Vagina (tissue), 2 donors: ENCODE data around the gene ACOT11. TPM values are rescaled to one million over a fixed set of nuclear protein-coding genes. Genes with fewer than 3 reads are reported as not detected.
"Not testable (repeated sequence)": the region's sequence is repeated elsewhere in the genome, so short reads cannot be mapped to it uniquely, and the experiment has no call there.

ENCODE experiments used
- DNase-seq, 2 donors: peaks; one replicate each; pipeline ENCODE4 v3.0.0-alpha.2; 2017; ENCODE audit errors: extremely low spot score in 2 of 2
- H3K27ac ChIP-seq: fragments of 200-600 bp; sonication (generic); one replicate; pipeline ENCODE4 v1.5.1; 2019
- H3K27me3 ChIP-seq: fragments of 200-600 bp; sonication (generic); one replicate; pipeline ENCODE4 v1.5.1; 2019
- H3K36me3 ChIP-seq, 2 donors: fragments of 200-600 bp; sonication (generic); one replicate each; pipeline ENCODE4 v1.5.1; 2017 to 2019
- H3K4me1 ChIP-seq: fragments of 200-600 bp; sonication (generic); one replicate; pipeline ENCODE4 v1.5.1; 2019
- H3K4me3 ChIP-seq, 2 donors: fragments of 200-600 bp; sonication (generic); 1 replicate in 1 of 2; 2 replicates in 1 of 2; pipeline ENCODE4 v1.5.1; 2016 to 2019
- H3K9me3 ChIP-seq: fragments of 200-600 bp; sonication (generic); one replicate; pipeline ENCODE4 v1.5.1; 2019
- CTCF ChIP-seq, 3 experiments: fragments of 450-650 bp in 2 of 3; fragments of 200-600 bp in 1 of 3; sonication (generic) in 1 of 3; IDR thresholded peaks; one replicate each; pipeline ENCODE4 v1.5.1; 2017 to 2019; ENCODE audit warnings: antibody characterized with exemption in 3 of 3, mild to moderate bottlenecking in 2 of 3, moderate library complexity in 2 of 3
- POLR2A ChIP-seq, 2 donors: fragments of 450-650 bp; IDR thresholded peaks; one replicate each; pipeline ENCODE4 v1.6.1; 2017; ENCODE audit warnings: antibody characterized with exemption in 2 of 2, mild to moderate bottlenecking in 2 of 2, moderate library complexity in 2 of 2
- POLR2AphosphoS5 ChIP-seq, 2 donors: sonication (generic); formaldehyde crosslinking; IDR thresholded peaks; one replicate each; pipeline ENCODE4 v1.9.0; 2017; ENCODE audit warnings: antibody characterized with exemption in 2 of 2, mild to moderate bottlenecking in 2 of 2, low read depth in 1 of 2; ENCODE audit not compliant: insufficient read depth in 1 of 2
- intact Hi-C: fragments of 100-400 bp; cut with DNase I; formaldehyde crosslinking; loops from one replicate; pipeline ENCODE4 v1.15.1; 2023
- total RNA-seq: library from RNA; depleted of rRNA; stranded (reverse); fragments of >200 nt; gene quantifications from one replicate; pipeline ENCODE4 v1.2.3, GENCODE V29; 2016

Gene ACOT11
- total RNA-seq, 1 donor from 2014 or later, result 26.0 TPM

- Histone ChIP-seq H3K27me3 (no peaks in the 10 kb centered on the region), H3K27ac (no peak overlapping the region), H3K9me3 (no peaks in the 10 kb centered on the region), H3K4me1 (no peaks in the 10 kb centered on the region), H3K36me3 (no peaks in the 10 kb centered on the region), H3K4me3 (no peak overlapping the region)
- intact Hi-C loops, result no loop called here
- no peak for DNase-seq
- TF ChIP-seq CTCF (IDR thresholded peaks at IDR 0.05) (no peak), POLR2AphosphoS5 (IDR thresholded peaks at IDR 0.05; ENCODE audit: insufficient read depth in 1 of 2, low read depth in 1 of 2) (no peak), POLR2A (IDR thresholded peaks at IDR 0.05) (no peak)
These were observed 28.3 kb upstream of the ACOT11 start for GRCh38 chr1:54519709-54520108.

GRCh38 chr1:54520631-54521321 lies 27.3 kb upstream of the ACOT11 start:
- TF ChIP-seq POLR2AphosphoS5 (IDR thresholded peaks at IDR 0.05; ENCODE audit: insufficient read depth in 1 of 2, low read depth in 1 of 2) (no peak), POLR2A (IDR thresholded peaks at IDR 0.05) (no peak), CTCF (IDR thresholded peaks at IDR 0.05) (no peak)
- H3K27me3 ChIP-seq, result no peaks in the 10 kb centered on the region
- H3K9me3 ChIP-seq, result no peaks in the 10 kb centered on the region
- H3K4me3 ChIP-seq, result no peak overlapping the region
- no peaks in the 10 kb centered on the region for H3K4me1 ChIP-seq
- no peaks in the 10 kb centered on the region for H3K36me3 ChIP-seq
- intact Hi-C loops, result no loop called here
- DNase-seq, result no peak
- H3K27ac ChIP-seq, result no peak overlapping the region

GRCh38 chr1:54526565-54526964 lies 21.5 kb upstream of the ACOT11 start:
- DNase-seq, result not testable (repeated sequence)

GRCh38 chr1:54528613-54529012 lies 19.4 kb upstream of the ACOT11 start:
- intact Hi-C loops, result no loop called here
- Histone ChIP-seq H3K4me1 (no peaks in the 10 kb centered on the region), H3K4me3 (no peak overlapping the region), H3K27me3 (no peaks in the 10 kb centered on the region), H3K9me3 (no peaks in the 10 kb centered on the region), H3K36me3 (no peaks in the 10 kb centered on the region), H3K27ac (no peak overlapping the region)
- no peak for TF ChIP-seq POLR2A (IDR thresholded peaks at IDR 0.05)
- TF ChIP-seq POLR2AphosphoS5 (IDR thresholded peaks at IDR 0.05; ENCODE audit: insufficient read depth in 1 of 2, low read depth in 1 of 2), result no peak
- no peak for TF ChIP-seq CTCF (IDR thresholded peaks at IDR 0.05)
- DNase-seq, result no peak

More at GRCh38 chr1:54526565-54526964, 21.5 kb upstream of the ACOT11 start:
- H3K27ac ChIP-seq, H3K4me1 ChIP-seq, H3K9me3 ChIP-seq, H3K27me3 ChIP-seq, H3K4me3 ChIP-seq, H3K36me3 ChIP-seq, intact Hi-C loops: not testable (repeated sequence)

- Histone ChIP-seq H3K9me3 (no peaks in the 10 kb centered on the region), H3K4me3 (no peak overlapping the region), H3K27me3 (no peaks in the 10 kb centered on the region), H3K36me3 (no peaks in the 10 kb centered on the region), H3K4me1 (no peaks in the 10 kb centered on the region), H3K27ac (no peak overlapping the region)
- DNase-seq, result no peak
- intact Hi-C loops, result no loop called here
- TF ChIP-seq POLR2AphosphoS5 (IDR thresholded peaks at IDR 0.05; ENCODE audit: insufficient read depth in 1 of 2, low read depth in 1 of 2), result no peak
These were observed 16.0 kb upstream of the ACOT11 start for GRCh38 chr1:54532033-54532432.

GRCh38 chr1:54536656-54537055 lies 11.4 kb upstream of the ACOT11 start:
- H3K36me3 ChIP-seq, result not testable (repeated sequence)

More at GRCh38 chr1:54536656-54537055, 11.4 kb upstream of the ACOT11 start:
- H3K27me3 ChIP-seq, H3K27ac ChIP-seq, H3K9me3 ChIP-seq, H3K4me1 ChIP-seq, intact Hi-C loops, H3K4me3 ChIP-seq, DNase-seq: not testable (repeated sequence)
